HFFc6 (cell line): ENCODE data around the gene PORCN. TPM values are rescaled to one million over a fixed set of nuclear protein-coding genes. Genes with fewer than 3 reads are reported as not detected.
A peak's percentile ranks its signal among the peaks of the same experiment; 100 is the strongest.

ENCODE experiments used
- DNase-seq: peaks from one replicate; pipeline ENCODE4 v3.0.0-alpha.2; 2018
- H3K27ac Mint-ChIP-seq: 2 replicates; pipeline ENCODE4 v1.8.0; 2020; ENCODE audit warnings: mild to moderate bottlenecking, mixed read lengths
- H3K27me3 Mint-ChIP-seq: 2 replicates; pipeline ENCODE4 v1.8.0; 2021; ENCODE audit warnings: mild to moderate bottlenecking, moderate library complexity, mixed read lengths; ENCODE audit not compliant: insufficient read depth
- H3K36me3 Mint-ChIP-seq: 2 replicates; pipeline ENCODE4 v1.8.0; 2021; ENCODE audit warnings: low read depth, mixed read lengths
- H3K4me1 Mint-ChIP-seq: 2 replicates; pipeline ENCODE4 v1.8.0; 2020; ENCODE audit warnings: low read depth, mixed read lengths
- H3K4me3 Mint-ChIP-seq: 2 replicates; pipeline ENCODE4 v1.8.0; 2020; ENCODE audit warnings: mild to moderate bottlenecking, moderate library complexity, mixed read lengths
- H3K9me3 Mint-ChIP-seq: 2 replicates; pipeline ENCODE4 v1.8.0; 2020; ENCODE audit warnings: mild to moderate bottlenecking, mixed read lengths
- total RNA-seq, 6 experiments: library from RNA; stranded (reverse); fragmentation: NEBNext Ultra II Directional; extraction: Animal tissue kit (Norgen Biotek cat#: 25700); gene quantifications; 2 replicates in 1 of 6; 3 replicates in 5 of 6; pipeline ENCODE4 v1.2.3, GENCODE V29; 2021
- TF ChIP-seq, protein P1 (sequence below): fragments of 200-600 bp; sonication (generic); IDR thresholded peaks from 2 replicates; pipeline ENCODE4 v1.5.0; 2021; ENCODE audit warnings: antibody characterized with exemption, mild to moderate bottlenecking

The PORCN gene
- total RNA-seq, 6 experiments from 2014 or later: 9.0 to 13.8 (median 10.7) TPM

GRCh38 chrX:48473704-48473990 is 35.1 kb upstream of the PORCN start:
- Mint-ChIP-seq H3K4me1 (peaks cover 12% of the 10 kb centered on the region), H3K27me3 (peaks cover 2% of the 10 kb centered on the region), H3K9me3 (no peaks in the 10 kb centered on the region), H3K4me3 (no peak overlapping the region), H3K27ac (no peak overlapping the region), H3K36me3 (peaks cover 15% of the 10 kb centered on the region; the same call in 1 of the 2 replicates)
- no peak for DNase-seq
- TF ChIP-seq, protein P1, sequence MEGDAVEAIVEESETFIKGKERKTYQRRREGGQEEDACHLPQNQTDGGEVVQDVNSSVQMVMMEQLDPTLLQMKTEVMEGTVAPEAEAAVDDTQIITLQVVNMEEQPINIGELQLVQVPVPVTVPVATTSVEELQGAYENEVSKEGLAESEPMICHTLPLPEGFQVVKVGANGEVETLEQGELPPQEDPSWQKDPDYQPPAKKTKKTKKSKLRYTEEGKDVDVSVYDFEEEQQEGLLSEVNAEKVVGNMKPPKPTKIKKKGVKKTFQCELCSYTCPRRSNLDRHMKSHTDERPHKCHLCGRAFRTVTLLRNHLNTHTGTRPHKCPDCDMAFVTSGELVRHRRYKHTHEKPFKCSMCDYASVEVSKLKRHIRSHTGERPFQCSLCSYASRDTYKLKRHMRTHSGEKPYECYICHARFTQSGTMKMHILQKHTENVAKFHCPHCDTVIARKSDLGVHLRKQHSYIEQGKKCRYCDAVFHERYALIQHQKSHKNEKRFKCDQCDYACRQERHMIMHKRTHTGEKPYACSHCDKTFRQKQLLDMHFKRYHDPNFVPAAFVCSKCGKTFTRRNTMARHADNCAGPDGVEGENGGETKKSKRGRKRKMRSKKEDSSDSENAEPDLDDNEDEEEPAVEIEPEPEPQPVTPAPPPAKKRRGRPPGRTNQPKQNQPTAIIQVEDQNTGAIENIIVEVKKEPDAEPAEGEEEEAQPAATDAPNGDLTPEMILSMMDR: no peak

DNA sequence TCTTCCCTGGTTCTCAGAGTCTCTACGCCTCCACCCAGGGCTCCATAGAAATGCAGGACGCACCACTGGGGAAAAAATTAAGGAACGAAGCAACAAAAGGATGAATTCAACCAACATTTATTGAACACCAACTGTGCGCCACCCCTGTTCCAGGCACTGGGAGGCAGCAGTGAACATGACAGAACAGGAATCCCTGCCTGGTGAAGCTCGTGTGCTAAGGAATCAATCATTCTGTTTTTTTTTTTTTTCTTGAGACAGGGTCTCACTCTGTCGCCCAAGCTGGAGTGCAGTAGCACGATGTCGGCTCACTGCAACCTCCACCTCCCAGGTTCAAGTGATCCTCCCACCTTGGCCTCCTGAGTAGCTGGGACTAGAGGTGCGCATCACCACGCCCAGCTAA is 34.7 kb upstream of the PORCN start:
- TF ChIP-seq, protein P1: peak; percentile 37
- DNase-seq: peak; percentile 1
- H3K27ac Mint-ChIP-seq: no peak overlapping the region
- H3K9me3 Mint-ChIP-seq: no peaks in the 10 kb centered on the region
- peaks cover 2% of the 10 kb centered on the region for H3K27me3 Mint-ChIP-seq
- H3K4me1 Mint-ChIP-seq: peaks cover 12% of the 10 kb centered on the region
- peaks cover 15% of the 10 kb centered on the region; the same call in 1 of the 2 replicates for H3K36me3 Mint-ChIP-seq
- no peak overlapping the region for H3K4me3 Mint-ChIP-seq

DNA sequence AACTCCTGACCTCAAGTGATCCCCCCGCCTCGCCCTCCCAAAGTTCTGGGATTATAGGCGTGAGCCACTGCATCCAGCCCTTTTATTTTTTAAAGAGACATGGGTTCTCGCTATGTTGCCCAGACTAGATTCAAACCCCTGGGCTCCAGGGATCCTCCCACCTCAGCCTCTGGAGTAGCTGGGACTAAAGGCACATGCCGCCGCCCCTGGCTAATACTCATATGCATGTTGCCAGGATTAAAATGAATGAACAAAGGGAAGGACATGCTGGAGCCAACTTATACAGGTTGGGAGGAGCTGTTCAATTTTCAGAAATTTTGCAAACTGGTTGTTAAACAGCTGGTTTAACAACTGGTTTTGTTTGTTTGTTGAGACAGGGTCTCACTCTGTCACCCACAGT is 34.2 kb upstream of the PORCN start:
- H3K4me1 Mint-ChIP-seq: peaks cover 12% of the 10 kb centered on the region
- H3K27me3 Mint-ChIP-seq: peaks cover 2% of the 10 kb centered on the region
- peak overlapping the region; percentile 94; the same call in 1 of the 2 replicates for H3K27ac Mint-ChIP-seq
- DNase-seq: no peak
- peaks cover 15% of the 10 kb centered on the region; the same call in 1 of the 2 replicates for H3K36me3 Mint-ChIP-seq
- TF ChIP-seq, protein P1: no peak
- peak overlapping the region; percentile 90 for H3K4me3 Mint-ChIP-seq
- H3K9me3 Mint-ChIP-seq: no peaks in the 10 kb centered on the region

GRCh38 chrX:48475296-48475695 is 33.5 kb upstream of the PORCN start:
- Mint-ChIP-seq H3K27me3 (peaks cover 2% of the 10 kb centered on the region), H3K36me3 (peaks cover 15% of the 10 kb centered on the region; the same call in 1 of the 2 replicates), H3K4me3 (peak overlapping the region; percentile 90), H3K4me1 (peaks cover 12% of the 10 kb centered on the region), H3K9me3 (no peaks in the 10 kb centered on the region), H3K27ac (peak overlapping the region; percentile 94)
- TF ChIP-seq, protein P1: no peak
- no peak for DNase-seq

- DNase-seq: peak; percentile 94
- Mint-ChIP-seq H3K4me1 (peaks cover 12% of the 10 kb centered on the region), H3K4me3 (peak within 1 kb of the TSS; percentile 90), H3K36me3 (peaks cover 15% of the 10 kb centered on the region; the same call in 1 of the 2 replicates), H3K9me3 (no peaks in the 10 kb centered on the region), H3K27ac (peak within 1 kb of the TSS; percentile 94), H3K27me3 (peaks cover 2% of the 10 kb centered on the region)
- TF ChIP-seq, protein P1: no peak
Measured at GRCh38 chrX:48475774-48476577, 32.8 kb upstream of the PORCN start, which contains the start of gene FTSJ1. Gene FTSJ1 (plus strand): TSS chrX:48476199. CDS start chrX:48478048, 1,849 bp downstream.
